ENCODE data around the gene RPS6KB2.

GRCh38 chr11:67466962-67467771, 38.9 kb downstream of the RPS6KB2 start:
- TF ChIP-seq CTCF (IDR thresholded peaks at IDR 0.05 in 8 of 11, conservative IDR thresholded peaks at IDR 0.05 in 3 of 11) (no peak), POLR2AphosphoS5 (IDR thresholded peaks at IDR 0.05) (peak in 1 of 3 donors; percentile 22)

All from spleen (tissue), 7 donors.